Adipocyte (in vitro differentiated cells): ENCODE results near the gene NAT9.
A peak's percentile ranks its signal among the peaks of the same experiment; 100 is the strongest.

Source experiments
- DNase-seq: peaks from one replicate; pipeline ENCODE4 v3.0.0-alpha.2; 2015; ENCODE audit warnings: low read depth
- H3K27me3 ChIP-seq: replicated peaks from 2 replicates; pipeline ENCODE4 v1.7.0; 2013; ENCODE audit warnings: mild to moderate bottlenecking, low read length, moderate library complexity; ENCODE audit not compliant: control insufficient read depth, insufficient read depth
- H3K36me3 ChIP-seq: 2 replicates; pipeline ENCODE4 v1.7.0; 2013; ENCODE audit warnings: low read length, mild to moderate bottlenecking, moderate library complexity; ENCODE audit not compliant: control insufficient read depth, insufficient read depth, severe bottlenecking
- H3K4me1 ChIP-seq: 2 replicates; pipeline ENCODE4 v1.7.0; 2013; ENCODE audit warnings: mild to moderate bottlenecking, low read length, moderate library complexity; ENCODE audit not compliant: control insufficient read depth, insufficient read depth
- H3K4me3 ChIP-seq: 2 replicates; pipeline ENCODE4 v1.7.0; 2013; ENCODE audit warnings: mild to moderate bottlenecking, low read length, moderate library complexity
- H3K9ac ChIP-seq: 2 replicates; pipeline ENCODE4 v1.7.0; 2013; ENCODE audit warnings: mild to moderate bottlenecking, low read length, moderate library complexity
- H3K9me3 ChIP-seq: 2 replicates; pipeline ENCODE4 v1.7.0; 2013; ENCODE audit warnings: mild to moderate bottlenecking, low read length, moderate library complexity; ENCODE audit not compliant: control insufficient read depth

Gene NAT9

DNA sequence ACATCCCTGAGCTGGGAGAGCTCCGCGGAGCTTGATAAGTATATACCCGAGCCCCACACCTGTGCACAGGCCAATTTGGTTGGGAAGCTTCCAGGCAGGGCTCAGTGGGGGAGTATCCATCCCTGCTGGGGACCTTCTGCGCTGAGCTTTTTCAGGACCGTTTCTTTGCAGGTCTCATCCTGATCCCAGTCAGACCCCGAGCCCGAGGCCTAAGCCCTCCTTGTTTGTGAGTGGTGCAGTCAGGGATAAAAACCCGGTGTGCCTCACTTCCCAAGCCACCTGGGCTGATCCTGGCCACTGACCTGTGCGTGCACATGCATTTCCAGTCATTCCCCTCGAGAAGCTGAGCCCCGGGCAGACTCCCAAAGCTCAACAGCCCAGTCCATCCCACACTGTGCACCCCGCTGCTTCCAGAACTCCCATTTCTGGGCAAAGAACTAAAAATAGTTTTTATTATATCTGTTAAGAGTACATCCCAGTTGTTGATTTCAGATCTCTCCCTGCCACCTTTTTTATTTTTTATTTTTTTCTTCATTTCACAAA, 27.3 kb upstream of the NAT9 start:
- Histone ChIP-seq H3K4me3 (no peak overlapping the region), H3K27me3 (no peaks in the 10 kb centered on the region), H3K9ac (no peak overlapping the region), H3K36me3 (peaks cover 60% of the 10 kb centered on the region), H3K4me1 (no peaks in the 10 kb centered on the region), H3K9me3 (no peaks in the 10 kb centered on the region)
- DNase-seq = no peak

DNA sequence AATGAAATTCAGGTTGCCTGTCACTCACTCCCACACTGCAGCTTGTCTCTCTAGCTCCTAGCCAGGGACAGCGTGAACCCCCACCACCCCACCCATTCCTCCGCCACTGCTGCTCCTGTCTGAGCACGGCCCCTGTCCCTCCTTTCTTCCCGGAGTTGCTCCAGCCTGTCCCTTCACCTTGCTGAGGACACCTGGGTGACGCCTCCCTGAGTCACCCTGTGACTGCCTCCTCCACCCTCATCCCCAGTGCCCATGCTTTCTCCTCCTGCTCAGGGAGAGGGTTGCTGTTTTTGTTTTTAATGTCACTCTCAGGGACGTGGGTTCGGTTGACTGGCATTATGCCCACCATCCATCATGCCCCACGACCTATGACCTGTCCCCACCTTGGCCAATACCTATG, 25.8 kb upstream of the NAT9 start:
- no peak overlapping the region for H3K4me3 ChIP-seq
- no peaks in the 10 kb centered on the region for H3K27me3 ChIP-seq
- H3K4me1 ChIP-seq = no peaks in the 10 kb centered on the region
- H3K36me3 ChIP-seq = peaks cover 62% of the 10 kb centered on the region
- H3K9me3 ChIP-seq = no peaks in the 10 kb centered on the region
- no peak overlapping the region for H3K9ac ChIP-seq
- DNase-seq = no peak

DNA sequence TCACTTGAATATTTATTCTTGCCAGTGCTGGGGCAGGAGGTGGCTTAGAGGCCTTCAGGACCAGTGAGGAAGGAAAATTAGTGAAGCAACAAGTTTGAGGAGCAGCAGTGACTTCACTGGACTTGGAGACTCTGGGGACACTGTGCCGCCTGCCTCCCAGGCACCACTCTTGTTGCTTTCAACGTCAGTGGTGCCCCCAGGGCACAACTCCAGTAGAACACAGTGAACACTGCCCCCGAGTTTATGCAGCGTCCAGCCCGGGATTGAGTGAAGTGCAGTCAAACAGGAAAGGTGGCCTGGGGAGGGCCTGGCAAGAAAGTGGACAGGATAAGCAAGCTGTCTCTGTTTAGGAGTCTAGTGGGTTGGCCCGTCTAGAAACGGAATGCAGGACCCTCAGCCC, 24.4 kb upstream of the NAT9 start:
- Histone ChIP-seq H3K4me3 (no peak overlapping the region), H3K9ac (no peak overlapping the region), H3K27me3 (no peaks in the 10 kb centered on the region), H3K36me3 (peaks cover 76% of the 10 kb centered on the region), H3K4me1 (no peaks in the 10 kb centered on the region), H3K9me3 (no peaks in the 10 kb centered on the region)
- no peak for DNase-seq

DNA sequence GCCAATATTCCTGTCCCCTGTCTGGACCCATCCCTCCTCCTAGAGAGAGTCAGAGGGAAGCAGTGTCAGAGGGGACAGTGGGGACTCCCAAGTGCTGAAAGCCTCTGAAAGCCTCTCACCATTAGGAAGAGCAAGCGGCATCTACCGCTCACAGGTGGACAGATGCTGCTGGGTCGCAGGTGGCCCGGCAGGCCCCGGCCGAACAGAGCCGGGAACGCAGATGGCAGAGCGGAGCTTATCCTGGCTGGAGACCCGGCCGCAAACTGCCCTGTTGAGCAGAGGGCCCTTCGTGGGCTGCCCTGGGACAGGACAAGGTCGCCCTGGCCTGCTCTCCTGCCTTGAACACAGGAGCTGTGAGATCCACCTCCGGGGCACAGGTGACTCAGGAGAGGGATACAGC, 23.0 kb upstream of the NAT9 start:
- Histone ChIP-seq H3K4me1 (no peaks in the 10 kb centered on the region), H3K9ac (no peak overlapping the region), H3K36me3 (peaks cover 83% of the 10 kb centered on the region), H3K27me3 (no peaks in the 10 kb centered on the region), H3K9me3 (no peaks in the 10 kb centered on the region), H3K4me3 (no peak overlapping the region)
- DNase-seq = no peak

DNA sequence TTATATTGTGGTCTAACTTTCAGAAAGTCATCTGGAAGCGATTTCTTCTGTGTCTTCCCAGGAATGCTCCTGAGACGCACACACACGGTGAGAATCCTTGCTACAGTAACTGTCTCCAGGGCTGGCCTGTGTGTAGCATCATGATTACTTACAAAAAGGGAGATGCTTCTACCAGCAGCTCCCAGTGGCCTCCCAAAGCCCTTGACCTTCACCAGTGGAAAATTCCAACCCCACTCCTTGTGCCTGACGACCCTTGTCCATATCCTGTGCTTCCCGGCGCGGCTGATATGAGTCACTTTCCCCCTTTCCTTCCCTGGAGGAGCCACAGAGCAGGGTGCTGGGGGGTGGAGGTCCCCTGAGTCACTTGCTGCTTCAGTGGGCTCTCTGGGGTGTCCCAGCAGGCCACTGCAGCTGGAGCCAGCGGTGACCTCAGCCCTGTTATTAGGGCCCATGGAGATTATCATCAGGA, 22.1 kb upstream of the NAT9 start:
- Histone ChIP-seq H3K36me3 (peaks cover 88% of the 10 kb centered on the region), H3K4me3 (no peak overlapping the region), H3K9me3 (no peaks in the 10 kb centered on the region), H3K4me1 (no peaks in the 10 kb centered on the region), H3K9ac (no peak overlapping the region), H3K27me3 (no peaks in the 10 kb centered on the region)
- DNase-seq = peak; percentile 31

DNA sequence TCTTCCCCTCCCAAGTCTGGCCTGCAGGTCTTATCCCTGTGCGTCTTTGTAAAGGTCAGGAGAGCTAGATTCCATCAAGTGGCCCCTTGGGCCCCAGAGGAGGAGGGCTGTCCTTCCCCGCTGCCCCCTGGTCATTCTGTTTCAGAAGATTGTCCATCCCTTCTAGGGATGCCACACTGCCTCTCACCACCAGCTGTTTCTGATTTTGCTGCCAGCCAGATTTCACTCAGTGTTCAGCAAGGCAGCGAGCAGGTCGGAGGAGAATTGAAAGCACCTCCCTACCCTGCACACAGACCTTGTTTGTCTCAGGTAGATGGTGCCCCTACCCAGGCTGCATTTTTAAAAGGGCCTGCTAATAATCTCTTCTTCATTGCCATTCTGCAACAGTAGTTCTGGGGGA, 21.7 kb upstream of the NAT9 start:
- Histone ChIP-seq H3K4me1 (no peaks in the 10 kb centered on the region), H3K4me3 (no peak overlapping the region), H3K9ac (no peak overlapping the region), H3K9me3 (no peaks in the 10 kb centered on the region), H3K27me3 (no peaks in the 10 kb centered on the region), H3K36me3 (peaks cover 89% of the 10 kb centered on the region)
- peak; percentile 23 for DNase-seq

DNA sequence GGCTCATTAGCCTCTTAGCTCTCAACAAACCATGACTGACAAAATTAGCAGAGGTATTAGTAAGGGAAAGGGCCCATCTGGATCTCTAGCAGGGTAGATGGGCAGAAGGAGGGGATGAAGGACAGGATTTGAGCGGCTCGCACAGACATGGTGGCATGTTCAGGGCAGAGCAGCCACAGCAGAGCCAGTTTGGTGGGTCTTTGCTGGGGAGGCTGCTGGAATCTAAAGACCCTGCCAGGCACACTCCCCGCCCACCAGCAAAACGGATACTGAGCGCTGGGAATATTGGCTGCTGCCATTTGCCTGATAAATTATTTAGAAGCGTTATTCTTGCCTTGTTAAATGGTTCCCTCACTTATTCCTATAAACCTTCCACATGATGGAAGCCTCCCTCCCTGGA, 20.7 kb upstream of the NAT9 start:
- Histone ChIP-seq H3K9ac (no peak overlapping the region), H3K4me3 (no peak overlapping the region), H3K27me3 (no peaks in the 10 kb centered on the region), H3K9me3 (no peaks in the 10 kb centered on the region), H3K4me1 (no peaks in the 10 kb centered on the region), H3K36me3 (peaks cover 90% of the 10 kb centered on the region)
- no peak for DNase-seq

DNA sequence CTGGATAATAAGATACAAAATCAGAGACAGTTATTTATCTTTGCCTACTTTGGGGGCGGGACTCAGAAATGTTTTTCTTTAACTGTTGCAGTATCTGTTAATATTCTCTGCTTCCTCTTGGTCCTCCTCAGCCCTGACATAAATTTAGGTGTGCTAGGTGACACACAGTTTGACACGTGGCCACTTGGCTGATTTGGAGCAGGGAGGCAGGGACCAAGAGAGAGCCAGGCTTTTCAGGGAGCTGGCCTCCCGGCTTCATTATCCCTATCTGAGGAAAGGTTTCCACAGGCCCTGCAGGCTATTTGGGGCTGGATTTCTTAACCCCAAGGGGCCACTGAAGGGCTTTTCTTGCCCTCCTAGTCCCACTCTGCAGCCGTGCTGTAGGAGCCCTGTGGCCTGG, 20.1 kb upstream of the NAT9 start:
- Histone ChIP-seq H3K27me3 (no peaks in the 10 kb centered on the region), H3K9ac (no peak overlapping the region), H3K4me1 (no peaks in the 10 kb centered on the region), H3K9me3 (no peaks in the 10 kb centered on the region), H3K36me3 (peaks cover 89% of the 10 kb centered on the region), H3K4me3 (no peak overlapping the region)
- DNase-seq = no peak

DNA sequence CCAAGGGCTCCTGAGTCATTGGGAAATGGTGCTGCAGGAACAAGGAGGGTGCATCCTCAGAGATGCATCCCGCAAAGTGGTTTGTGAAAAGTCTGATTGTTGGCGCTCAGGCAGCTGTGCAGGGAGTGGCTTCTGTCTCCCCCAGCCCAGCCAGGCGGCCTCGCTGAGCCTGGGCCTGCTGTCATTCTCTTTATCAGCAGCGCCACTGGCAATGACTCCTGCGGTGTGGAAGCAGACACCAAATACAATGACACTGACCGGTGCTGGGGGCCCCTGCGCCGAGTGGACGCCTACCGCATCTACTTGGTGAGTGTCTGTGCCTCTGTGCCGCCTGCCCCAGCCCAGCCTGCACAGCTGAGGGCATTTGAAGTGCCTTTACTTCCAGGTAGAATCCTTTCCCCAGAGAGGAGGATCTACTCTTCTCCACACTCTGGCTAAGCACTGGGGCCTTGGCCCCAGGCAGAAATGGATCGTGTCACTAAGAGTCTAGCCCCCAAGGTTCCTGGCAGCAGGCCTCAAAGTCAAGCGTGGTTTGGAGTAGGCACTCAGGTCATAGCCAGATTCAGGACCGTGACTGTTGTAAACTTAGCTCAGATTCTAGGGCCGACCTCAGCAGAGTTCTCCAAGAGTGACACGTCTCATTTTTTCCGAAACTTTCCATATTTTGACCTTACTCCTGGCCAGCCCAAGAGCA, 19.3 kb upstream of the NAT9 start:
- H3K4me3 ChIP-seq = no peak overlapping the region
- H3K9ac ChIP-seq = no peak overlapping the region
- H3K27me3 ChIP-seq = no peaks in the 10 kb centered on the region
- H3K36me3 ChIP-seq = peaks cover 89% of the 10 kb centered on the region
- H3K4me1 ChIP-seq = no peaks in the 10 kb centered on the region
- DNase-seq = no peak
- H3K9me3 ChIP-seq = no peaks in the 10 kb centered on the region

DNA sequence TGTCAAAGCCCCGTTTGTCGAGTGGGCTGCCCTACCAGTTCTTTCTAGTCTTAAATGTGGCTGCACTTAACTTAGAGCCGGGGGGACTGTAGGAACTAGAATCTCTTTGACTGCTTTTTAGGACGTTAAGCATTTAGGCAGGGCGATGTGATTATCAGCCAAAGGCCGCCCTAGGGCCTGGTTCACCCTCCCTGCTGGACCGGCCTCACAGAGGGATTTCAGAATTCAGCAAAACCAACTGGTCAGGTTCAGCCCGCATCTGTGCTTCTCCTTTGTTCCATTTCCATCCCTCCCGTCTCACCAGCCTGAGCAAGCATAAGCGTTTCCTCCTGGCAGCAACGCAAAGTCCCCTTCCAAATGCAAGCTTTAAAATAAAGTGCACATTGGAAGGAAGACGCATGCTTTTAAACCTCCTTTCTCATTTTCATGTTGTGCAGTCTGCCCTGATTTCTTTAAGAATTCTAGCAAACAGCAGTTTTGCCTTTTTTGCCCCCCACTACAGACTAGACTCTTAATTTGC, 16.5 kb upstream of the NAT9 start:
- DNase-seq = no peak
- no peaks in the 10 kb centered on the region for H3K4me1 ChIP-seq

DNA sequence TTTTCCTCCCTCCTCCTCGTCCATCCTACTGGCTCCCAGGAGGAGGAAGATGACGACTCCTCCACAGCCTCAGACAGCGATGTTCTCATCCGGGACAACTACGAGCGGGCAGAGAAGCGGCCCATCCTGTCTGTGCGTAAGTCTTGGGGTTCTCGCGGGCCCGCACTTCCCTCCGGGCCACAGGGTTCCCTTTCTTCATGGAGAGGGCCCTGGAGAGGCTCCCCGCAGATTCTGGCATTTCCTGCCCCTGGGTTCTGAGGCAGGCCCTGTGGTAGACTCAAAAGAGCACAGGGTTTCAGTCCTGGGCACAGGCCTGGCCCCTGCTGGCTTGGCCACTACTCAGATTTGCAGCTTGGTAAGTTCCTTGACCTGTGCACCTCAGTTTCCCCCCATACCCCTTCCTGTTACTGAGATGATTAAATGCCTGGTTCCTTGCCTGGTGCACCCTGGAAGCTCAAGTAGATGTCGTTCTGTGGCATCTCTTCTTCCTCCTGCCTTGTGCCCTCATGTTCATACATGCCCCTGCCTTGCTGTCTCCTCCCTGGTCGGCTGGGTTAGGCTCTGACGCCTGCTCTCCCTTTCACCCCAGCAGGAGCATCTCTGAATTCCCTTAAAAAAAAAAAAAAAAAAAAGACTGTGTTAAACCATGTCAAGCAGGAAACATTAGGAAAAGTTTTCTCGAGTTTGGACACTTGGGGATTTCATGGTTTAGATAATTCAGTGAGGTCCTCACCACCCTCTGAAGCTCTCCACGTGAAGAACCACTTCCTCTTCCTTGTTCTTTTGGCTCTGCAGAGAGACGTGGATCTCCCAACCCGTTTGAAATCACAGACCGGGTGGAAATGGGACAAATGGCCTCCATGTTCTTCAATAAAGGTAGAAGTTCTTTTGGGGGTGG, 14.3 kb upstream of the NAT9 start:
- no peak overlapping the region for H3K9ac ChIP-seq
- no peaks in the 10 kb centered on the region for H3K27me3 ChIP-seq
- H3K4me1 ChIP-seq = no peaks in the 10 kb centered on the region
- DNase-seq = no peak
- H3K36me3 ChIP-seq = peaks cover 75% of the 10 kb centered on the region
- H3K9me3 ChIP-seq = no peaks in the 10 kb centered on the region
- H3K4me3 ChIP-seq = no peak overlapping the region

More for the DNA sequence above, 16.5 kb upstream of the NAT9 start:
- Histone ChIP-seq H3K36me3 (peaks cover 81% of the 10 kb centered on the region), H3K4me3 (no peak overlapping the region), H3K9me3 (no peaks in the 10 kb centered on the region), H3K9ac (no peak overlapping the region), H3K27me3 (no peaks in the 10 kb centered on the region)
